GM19324 (cell line): Measurements from ENCODE around the gene RNF113A.
A peak's percentile ranks its signal among the peaks of the same experiment; 100 is the strongest.
"Not testable (repeated sequence)": the region's sequence is repeated elsewhere in the genome, so short reads cannot be mapped to it uniquely, and the experiment has no call there.

Source experiments
- ATAC-seq: cut with Tn5 transposase; IDR thresholded peaks from one replicate; pipeline ENCODE4 v1.9.1; 2021; ENCODE audit warnings: mild to moderate bottlenecking, moderate library complexity; ENCODE audit not compliant: unreplicated experiment, low FRiP score

Gene RNF113A

DNA sequence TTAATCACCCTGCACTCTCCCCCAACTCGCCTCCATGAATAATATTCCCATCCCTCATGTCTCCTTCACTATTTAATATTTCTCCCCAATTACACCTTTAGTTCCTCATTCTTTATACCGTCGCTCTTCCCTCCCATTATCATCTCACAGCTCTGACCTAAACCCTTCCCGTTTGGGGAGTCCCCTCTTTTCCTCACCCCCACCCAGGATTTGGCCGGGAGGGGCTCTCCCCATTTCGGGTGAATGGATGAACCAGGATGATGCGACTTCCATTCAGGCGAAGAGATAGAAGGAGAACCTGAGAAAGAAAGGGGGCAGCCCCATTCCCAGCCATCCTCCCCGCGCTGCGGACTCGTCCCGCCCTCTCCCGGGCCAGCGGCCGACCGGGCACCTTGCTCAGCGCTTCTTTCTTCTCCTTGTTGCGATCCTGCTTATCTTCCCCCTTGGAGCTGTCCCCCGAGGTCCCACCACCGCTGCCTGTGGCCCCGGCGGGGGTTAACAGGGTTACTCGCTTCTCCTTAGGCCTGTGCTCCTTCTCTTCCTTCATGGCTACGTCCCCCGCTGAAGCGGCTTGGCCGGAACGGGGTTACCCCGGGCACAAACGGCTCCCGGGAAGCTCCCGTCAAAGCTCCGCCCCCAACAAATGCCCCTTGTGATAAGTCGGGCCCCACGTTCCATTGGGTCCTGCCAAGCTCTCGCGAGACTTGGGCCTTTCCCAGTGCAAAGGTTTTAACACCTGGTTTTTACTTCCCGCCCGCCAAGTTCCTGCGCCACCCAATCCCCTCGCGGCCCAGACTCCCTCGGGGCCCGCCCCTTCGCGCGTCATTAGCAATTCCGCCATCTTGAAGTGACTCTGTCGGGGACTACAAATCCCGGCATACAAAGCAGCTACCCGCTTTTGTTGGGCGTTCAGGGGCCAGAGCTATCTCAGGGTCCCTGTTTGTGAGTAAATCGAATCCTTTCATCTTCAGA is 18.9 kb downstream of the RNF113A start, which contains the start of gene UPF3B:
TSS of gene UPF3B (minus strand) at position 582 of the 972 bp plus-strand sequence. CDS start at position 547, 35 bp downstream.
- ATAC-seq = peak; percentile 97

DNA sequence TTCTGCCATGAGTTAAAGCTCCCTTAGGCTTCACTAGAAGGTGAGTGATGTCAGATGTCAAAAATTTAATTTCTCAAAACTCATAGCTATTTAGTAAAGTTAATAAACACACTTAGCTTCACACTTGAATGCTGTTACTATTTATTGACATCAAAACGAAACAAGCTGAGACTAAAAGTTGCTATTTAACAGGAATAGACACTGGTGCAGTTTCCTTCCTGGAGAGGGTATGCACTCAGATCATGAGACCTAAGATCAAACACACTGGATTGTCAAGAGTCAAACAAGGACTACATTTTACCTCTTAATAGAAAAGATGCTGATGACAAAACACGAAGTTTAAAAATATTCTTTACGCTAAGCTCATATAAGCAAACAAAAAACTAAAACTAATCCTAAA is 37.6 kb downstream of the RNF113A start:
- no peak for ATAC-seq

DNA sequence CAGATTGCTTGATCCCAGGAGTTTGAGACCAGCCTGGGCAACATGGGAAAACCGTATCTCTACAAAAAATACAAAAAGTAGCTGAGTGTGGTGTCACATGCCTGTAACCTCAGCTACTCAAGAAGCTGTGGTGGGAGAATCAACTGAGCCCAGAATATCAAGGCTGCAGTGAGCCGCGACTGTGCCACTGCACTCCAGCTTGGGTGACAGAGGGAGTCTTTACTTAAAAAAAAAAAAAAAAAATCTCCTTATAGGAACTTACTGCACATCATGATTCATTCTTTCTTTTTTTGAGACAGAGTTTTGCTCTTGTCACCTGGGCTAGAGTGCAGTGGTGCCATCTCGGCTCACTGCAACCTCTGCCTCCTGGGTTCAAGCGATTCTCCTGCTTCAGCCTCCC is 43.1 kb downstream of the RNF113A start:
- no peak for ATAC-seq

GRCh38 chrX:119826399-119826959 is 45.1 kb downstream of the RNF113A start:
- no peak for ATAC-seq

- ATAC-seq = not testable (repeated sequence)
Observed at GRCh38 chrX:119824221-119824620, 47.3 kb downstream of the RNF113A start.

DNA sequence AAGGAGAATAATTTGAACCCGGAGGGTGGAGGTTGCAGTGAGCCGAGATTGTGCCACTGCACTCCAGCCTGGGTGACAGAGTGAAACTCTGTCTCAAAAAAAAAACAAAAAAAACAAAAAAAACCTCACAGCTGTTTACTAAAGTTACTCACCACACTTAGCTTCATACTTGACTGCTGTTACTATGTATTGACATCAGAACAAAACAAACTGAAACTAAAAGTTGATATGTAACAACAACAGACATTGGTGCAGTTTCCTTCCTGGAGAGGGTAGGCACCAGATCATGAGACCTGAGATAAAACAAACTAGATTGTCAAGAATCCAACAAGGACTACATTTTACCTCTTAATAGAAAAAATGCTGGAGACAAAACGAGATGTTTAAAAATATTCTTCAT is 49.8 kb downstream of the RNF113A start:
- peak; percentile 95 for ATAC-seq
